HG03460 (cell line): Measurements from ENCODE around the gene PTPRN.
"Not testable (repeated sequence)": the region's sequence is repeated elsewhere in the genome, so short reads cannot be mapped to it uniquely, and the experiment has no call there.

Experiments
- ATAC-seq: cut with Tn5 transposase; IDR thresholded peaks from one replicate; pipeline ENCODE4 v1.9.1; 2021; ENCODE audit not compliant: unreplicated experiment

Gene PTPRN

GRCh38 chr2:219289195-219289536 lies 20.0 kb downstream of the PTPRN start:
- ATAC-seq = no peak

- ATAC-seq = no peak
Observed at GRCh38 chr2:219287580-219288265, 21.5 kb downstream of the PTPRN start.

- ATAC-seq = not testable (repeated sequence)
Observed at GRCh38 chr2:219287116-219287440, 22.1 kb downstream of the PTPRN start.

- ATAC-seq = no peak
Observed at GRCh38 chr2:219286436-219287115, 22.6 kb downstream of the PTPRN start.

GRCh38 chr2:219285894-219286425 lies 23.2 kb downstream of the PTPRN start:
- ATAC-seq = no peak

- no peak for ATAC-seq
Observed at GRCh38 chr2:219285373-219285735, 23.8 kb downstream of the PTPRN start.

GRCh38 chr2:219284501-219285372 lies 24.5 kb downstream of the PTPRN start:
- no peak for ATAC-seq

- no peak for ATAC-seq
Observed at GRCh38 chr2:219282943-219283581, 26.1 kb downstream of the PTPRN start.

GRCh38 chr2:219282375-219282774 lies 26.8 kb downstream of the PTPRN start:
- no peak for ATAC-seq

GRCh38 chr2:219281588-219281987 lies 27.6 kb downstream of the PTPRN start:
- no peak for ATAC-seq

GRCh38 chr2:219280651-219281050 lies 28.6 kb downstream of the PTPRN start:
- no peak for ATAC-seq

GRCh38 chr2:219279916-219280516 lies 29.2 kb downstream of the PTPRN start:
- no peak for ATAC-seq

GRCh38 chr2:219279151-219279915 lies 29.9 kb downstream of the PTPRN start, which contains the start of gene DNAJB2:
DNAJB2 (plus strand) TSS chr2:219279366; CDS start chr2:219279834, 468 bp downstream.
- ATAC-seq = peak; percentile 85

GRCh38 chr2:219278655-219279150 lies 30.5 kb downstream of the PTPRN start:
- no peak for ATAC-seq

- peak; percentile 26 for ATAC-seq
Observed at GRCh38 chr2:219277703-219278654, 31.2 kb downstream of the PTPRN start.

- ATAC-seq = no peak
Observed at GRCh38 chr2:219274361-219274921, 34.8 kb downstream of the PTPRN start.

- no peak for ATAC-seq
Observed at GRCh38 chr2:219273937-219274336, 35.3 kb downstream of the PTPRN start.

- no peak for ATAC-seq
Observed at GRCh38 chr2:219272995-219273394, 36.2 kb downstream of the PTPRN start.
